GM19452 (cell line): ENCODE results near the gene ATXN2.

ENCODE experiments used
- ATAC-seq: cut with Tn5 transposase; IDR thresholded peaks from one replicate; pipeline ENCODE4 v1.9.1; 2021; ENCODE audit not compliant: unreplicated experiment

ATXN2 gene

GRCh38 chr12:111440152-111440551 lies 159.0 kb downstream of the ATXN2 start:
- ATAC-seq = no peak

GRCh38 chr12:111439657-111440151 lies 159.4 kb downstream of the ATXN2 start:
- ATAC-seq = no peak

- ATAC-seq = no peak
Observed at GRCh38 chr12:111438481-111438880, 160.6 kb downstream of the ATXN2 start.

GRCh38 chr12:111437816-111438454 lies 161.2 kb downstream of the ATXN2 start:
- no peak for ATAC-seq

GRCh38 chr12:111436811-111437210 lies 162.3 kb downstream of the ATXN2 start:
- no peak for ATAC-seq

GRCh38 chr12:111436266-111436665 lies 162.8 kb downstream of the ATXN2 start:
- no peak for ATAC-seq

- ATAC-seq = no peak
Observed at GRCh38 chr12:111435661-111436201, 163.4 kb downstream of the ATXN2 start.

GRCh38 chr12:111434680-111435338 lies 164.3 kb downstream of the ATXN2 start:
- ATAC-seq = peak; percentile 65

GRCh38 chr12:111434049-111434448 lies 165.1 kb downstream of the ATXN2 start:
- no peak for ATAC-seq

- no peak for ATAC-seq
Observed at GRCh38 chr12:111431772-111432171, 167.3 kb downstream of the ATXN2 start.

GRCh38 chr12:111430433-111431353 lies 168.4 kb downstream of the ATXN2 start:
- ATAC-seq = no peak

- ATAC-seq = no peak
Observed at GRCh38 chr12:111429828-111430432, 169.2 kb downstream of the ATXN2 start.

- ATAC-seq = no peak
Observed at GRCh38 chr12:111428728-111429175, 170.4 kb downstream of the ATXN2 start.

- ATAC-seq = no peak
Observed at GRCh38 chr12:111428081-111428727, 170.9 kb downstream of the ATXN2 start.

- ATAC-seq = no peak
Observed at GRCh38 chr12:111427417-111428074, 171.6 kb downstream of the ATXN2 start.

GRCh38 chr12:111426344-111427185 lies 172.6 kb downstream of the ATXN2 start:
- ATAC-seq = no peak

- ATAC-seq = no peak
Observed at GRCh38 chr12:111425655-111426054, 173.5 kb downstream of the ATXN2 start.

- ATAC-seq = no peak
Observed at GRCh38 chr12:111424793-111425251, 174.3 kb downstream of the ATXN2 start.
